ENCODE data around the gene WSB1. TPM values are rescaled to one million over a fixed set of nuclear protein-coding genes. Genes with fewer than 3 reads are reported as not detected.

WSB1 gene
- total RNA-seq, 2 experiments from 2014 or later, result 113 to 126 TPM

- Mint-ChIP-seq H3K27ac (no peak overlapping the region), H3K9me3 (no peaks in the 10 kb centered on the region), H3K36me3 (no peaks in the 10 kb centered on the region), H3K27me3 (peaks cover 3% of the 10 kb centered on the region), H3K4me3 (no peak overlapping the region), H3K4me1 (no peaks in the 10 kb centered on the region)
- no peak for DNase-seq
Observed at GRCh38 chr17:27363326-27363725, 69.4 kb downstream of the WSB1 start.

Other genes starting within 250 kb of the WSB1 start
- gene KSR1, start 162.3 kb downstream of the WSB1 start, total RNA-seq, result 10 to 100 TPM; 58.9 to 62.5 TPM

Data from activated naive CD8-positive, alpha-beta T cell treated with anti-CD3 and anti-CD28 coated beads for 36 hours (primary cell).